Activated CD8-positive, alpha-beta memory T cell treated with anti-CD3 and anti-CD28 coated beads, Interleukin-2, amount 10 ng/mL, durations not matched to agents 7 days and 5 days (primary cell): ENCODE measurements around the gene SAMD5. TPM values are rescaled to one million over a fixed set of nuclear protein-coding genes. Genes with fewer than 3 reads are reported as not detected.

Experiments used
- ATAC-seq: fragments of 150-1000 bp; cut with Tn5 transposase; one replicate; pipeline ENCODE4 v1.10.0; 2021; ENCODE audit warnings: moderate library complexity
- CTCF ChIA-PET: fragments of 350-600 bp; sonication (Branson Sonifier 250); formaldehyde crosslinking; loops from one replicate; lab custom pipeline; 2021; ENCODE audit warnings: antibody characterized with exemption; lab: Charles Lee
- DNase-seq: peaks from one replicate; pipeline ENCODE4 v3.0.0-alpha.2; 2020
- H3K27ac Mint-ChIP-seq: one replicate; pipeline ENCODE4 v1.8.0; 2021; ENCODE audit warnings: mild to moderate bottlenecking, mixed read lengths
- H3K27me3 Mint-ChIP-seq: one replicate; pipeline ENCODE4 v1.8.0; 2021; ENCODE audit warnings: mixed read lengths
- H3K36me3 Mint-ChIP-seq: one replicate; pipeline ENCODE4 v1.8.0; 2021; ENCODE audit warnings: mild to moderate bottlenecking, mixed read lengths
- H3K4me1 Mint-ChIP-seq: one replicate; pipeline ENCODE4 v1.8.0; 2021; ENCODE audit warnings: mixed read lengths
- H3K4me3 Mint-ChIP-seq: one replicate; pipeline ENCODE4 v1.8.0; 2021; ENCODE audit warnings: mild to moderate bottlenecking, moderate library complexity, mixed read lengths
- H3K9me3 Mint-ChIP-seq: one replicate; pipeline ENCODE4 v1.8.0; 2022; ENCODE audit warnings: low read depth, mixed read lengths
- total RNA-seq, 2 experiments: library from RNA; stranded (reverse); gene quantifications; one replicate each; pipeline ENCODE4 v1.2.3, GENCODE V29; 2021

The SAMD5 gene
- total RNA-seq, 2 experiments from 2014 or later, result 0.30 TPM; not detected in 1

DNA sequence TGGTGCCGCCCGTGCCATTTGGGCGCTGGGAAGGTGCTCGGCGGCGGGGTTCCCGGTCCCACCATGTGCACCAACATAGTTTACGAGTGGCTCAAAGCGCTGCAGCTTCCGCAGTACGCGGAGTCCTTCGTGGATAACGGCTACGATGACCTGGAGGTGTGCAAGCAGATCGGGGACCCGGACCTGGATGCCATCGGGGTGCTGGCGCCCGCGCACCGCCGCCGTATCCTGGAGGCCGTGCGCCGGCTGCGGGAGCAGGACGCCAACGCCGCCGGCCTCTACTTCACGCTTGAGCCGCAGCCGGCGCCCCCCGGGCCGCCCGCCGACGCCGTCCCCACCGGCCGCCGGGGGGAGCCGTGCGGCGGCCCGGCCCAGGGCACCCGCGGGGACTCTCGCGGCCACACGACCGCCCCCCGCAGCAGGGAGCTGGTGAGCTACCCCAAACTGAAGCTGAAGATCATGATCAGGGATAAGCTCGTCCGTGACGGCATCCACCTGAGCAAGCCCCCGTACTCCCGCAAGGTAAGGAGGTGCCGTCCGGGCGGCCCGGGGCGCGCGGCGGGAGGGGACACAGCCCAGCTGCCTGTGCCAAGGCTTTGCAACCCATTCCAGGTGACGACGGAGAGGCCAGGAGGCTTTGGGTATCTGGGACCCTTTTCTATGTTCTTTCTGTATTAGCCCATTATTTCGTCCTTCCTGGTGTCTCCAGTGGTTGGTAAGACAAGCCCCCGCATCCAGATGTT, 547 bp downstream of the SAMD5 start:
- no peaks in the 10 kb centered on the region for H3K36me3 Mint-ChIP-seq
- H3K27ac Mint-ChIP-seq, result no peak overlapping the region
- CTCF ChIA-PET, result no interaction called here
- peaks cover 16% of the 10 kb centered on the region for H3K4me1 Mint-ChIP-seq
- H3K9me3 Mint-ChIP-seq, result no peaks in the 10 kb centered on the region
- peaks cover 53% of the 10 kb centered on the region for H3K27me3 Mint-ChIP-seq
- ATAC-seq, result no peak
- DNase-seq, result no peak
- H3K4me3 Mint-ChIP-seq, result peak overlapping the region; percentile 56

DNA sequence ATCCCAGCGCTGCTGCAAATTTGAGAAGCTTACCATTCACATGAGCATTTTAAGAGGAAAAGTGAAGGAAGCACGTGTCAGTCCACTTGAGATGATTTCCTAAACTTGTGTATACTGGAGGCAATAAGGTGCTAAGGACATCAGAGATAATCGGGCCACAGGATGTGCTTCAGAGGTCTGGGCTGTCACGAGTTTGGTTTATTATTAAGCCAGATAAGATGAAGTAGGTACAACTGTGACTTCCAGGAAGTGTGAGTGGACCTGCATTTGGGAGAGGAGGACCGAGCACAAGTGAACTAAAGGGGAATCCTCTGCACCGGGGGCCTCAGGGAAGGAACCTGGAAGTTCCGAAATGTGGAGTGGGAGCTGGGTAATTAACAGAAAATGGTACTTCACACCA, 1.4 kb downstream of the SAMD5 start:
- Mint-ChIP-seq H3K4me3 (no peak overlapping the region), H3K27ac (no peak overlapping the region), H3K36me3 (no peaks in the 10 kb centered on the region), H3K27me3 (peaks cover 51% of the 10 kb centered on the region), H3K4me1 (peaks cover 16% of the 10 kb centered on the region), H3K9me3 (no peaks in the 10 kb centered on the region)
- DNase-seq (no peak), ATAC-seq (no peak)
- CTCF ChIA-PET, result no interaction called here

DNA sequence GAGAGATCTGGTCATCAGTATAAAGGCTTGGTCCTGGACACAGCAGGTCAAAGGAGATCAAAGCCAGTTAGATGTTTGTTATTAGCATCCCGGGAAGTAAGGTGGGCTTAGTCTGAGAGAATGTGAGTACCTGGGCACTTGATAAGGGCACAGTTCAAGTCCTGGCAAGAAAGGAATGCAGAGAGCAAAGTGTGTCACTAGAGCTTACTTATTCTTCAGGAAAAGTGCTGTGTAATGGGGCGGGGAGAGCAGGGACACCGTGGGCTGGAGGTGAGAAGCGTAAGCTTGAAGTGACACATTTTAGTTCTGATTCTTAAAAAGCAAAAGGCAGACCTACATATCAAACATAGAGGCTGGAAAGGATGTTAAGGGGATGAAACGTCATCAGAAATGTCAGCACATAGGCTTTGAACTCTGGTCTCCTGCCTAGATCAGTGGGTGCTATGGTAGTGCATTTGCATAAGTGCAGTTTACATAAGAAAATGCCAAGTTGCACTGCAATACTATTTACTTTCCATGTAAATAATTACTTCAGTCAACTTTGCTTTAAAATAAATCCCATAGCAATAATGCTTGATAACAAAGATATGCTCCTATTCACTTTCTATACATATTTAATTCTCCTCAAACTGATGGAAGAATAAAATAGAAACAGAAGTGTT, 2.6 kb downstream of the SAMD5 start:
- peaks cover 46% of the 10 kb centered on the region for H3K27me3 Mint-ChIP-seq
- CTCF ChIA-PET, result no interaction called here
- H3K4me3 Mint-ChIP-seq, result no peak overlapping the region
- H3K4me1 Mint-ChIP-seq, result peaks cover 16% of the 10 kb centered on the region
- no peak overlapping the region for H3K27ac Mint-ChIP-seq
- no peaks in the 10 kb centered on the region for H3K9me3 Mint-ChIP-seq
- H3K36me3 Mint-ChIP-seq, result no peaks in the 10 kb centered on the region
- no peak for DNase-seq
- ATAC-seq, result no peak

DNA sequence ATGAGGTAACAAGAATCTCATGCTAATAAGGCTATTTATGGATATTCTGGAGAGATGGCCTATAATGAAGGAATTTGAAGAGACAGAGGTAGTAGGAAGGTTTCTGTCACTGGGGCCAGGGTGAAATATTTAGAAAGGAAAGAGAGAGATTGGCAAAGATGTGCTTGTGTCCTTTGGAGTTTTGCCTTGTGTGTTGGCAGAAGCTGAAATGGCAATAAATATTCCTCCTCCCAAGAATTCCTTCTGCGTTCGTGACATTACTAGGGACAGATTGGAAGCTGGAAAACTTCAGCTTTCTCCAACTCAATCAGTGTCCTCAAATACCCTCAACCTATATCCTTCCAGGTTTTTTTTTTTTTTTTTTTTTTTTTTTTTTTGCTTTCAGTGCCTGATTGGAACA, 6.3 kb downstream of the SAMD5 start:
- DNase-seq (no peak), ATAC-seq (no peak)
- Mint-ChIP-seq H3K9me3 (no peaks in the 10 kb centered on the region), H3K4me3 (no peak overlapping the region), H3K36me3 (no peaks in the 10 kb centered on the region), H3K4me1 (no peaks in the 10 kb centered on the region), H3K27me3 (peaks cover 23% of the 10 kb centered on the region), H3K27ac (no peak overlapping the region)
- CTCF ChIA-PET, result no interaction called here

DNA sequence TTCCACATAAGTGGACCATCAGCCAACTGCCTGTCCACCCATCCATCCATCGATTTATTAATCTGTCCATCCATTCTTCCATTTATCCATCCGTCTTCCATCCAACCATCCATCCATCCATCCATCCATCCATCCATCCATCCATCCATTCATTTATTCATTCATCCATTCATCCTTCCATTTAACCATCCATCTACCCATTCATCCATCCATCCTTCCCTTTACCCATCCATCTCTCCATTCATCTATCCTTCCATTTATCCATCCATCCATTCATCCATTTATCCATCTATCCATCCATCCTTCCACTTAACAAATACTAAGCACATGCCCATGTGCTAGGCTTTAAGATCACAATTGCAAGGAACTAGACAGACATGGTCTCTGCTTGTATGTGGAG, 6.8 kb downstream of the SAMD5 start:
- no peak for ATAC-seq
- Mint-ChIP-seq H3K9me3 (no peaks in the 10 kb centered on the region), H3K27me3 (peaks cover 18% of the 10 kb centered on the region), H3K4me1 (no peaks in the 10 kb centered on the region), H3K36me3 (no peaks in the 10 kb centered on the region), H3K4me3 (no peak overlapping the region), H3K27ac (no peak overlapping the region)
- CTCF ChIA-PET, result no interaction called here
- no peak for DNase-seq

DNA sequence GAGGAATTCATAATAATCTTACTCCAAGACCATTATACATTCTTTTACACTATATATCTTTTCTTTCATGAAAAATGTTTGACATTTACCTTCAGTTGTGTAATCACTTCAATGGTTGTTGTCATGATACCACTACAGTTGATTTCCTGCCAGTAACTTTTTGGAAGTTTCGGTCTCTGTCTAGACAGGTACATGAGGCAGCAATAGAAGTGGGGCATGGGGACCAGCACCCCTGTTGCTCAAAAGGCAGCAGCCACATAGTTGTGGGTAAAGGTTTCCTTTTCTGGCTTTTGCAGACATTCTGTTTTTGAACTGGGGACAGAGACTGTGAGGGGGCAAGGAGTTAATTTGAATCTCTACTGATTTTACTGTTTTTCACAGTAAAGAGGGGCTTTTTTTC, 14.1 kb downstream of the SAMD5 start:
- no peaks in the 10 kb centered on the region for H3K9me3 Mint-ChIP-seq
- ATAC-seq, result no peak
- CTCF ChIA-PET, result no interaction called here
- peaks cover 15% of the 10 kb centered on the region for H3K27me3 Mint-ChIP-seq
- H3K36me3 Mint-ChIP-seq, result no peaks in the 10 kb centered on the region
- no peak overlapping the region for H3K27ac Mint-ChIP-seq
- H3K4me3 Mint-ChIP-seq, result no peak overlapping the region
- no peak for DNase-seq
- no peaks in the 10 kb centered on the region for H3K4me1 Mint-ChIP-seq

DNA sequence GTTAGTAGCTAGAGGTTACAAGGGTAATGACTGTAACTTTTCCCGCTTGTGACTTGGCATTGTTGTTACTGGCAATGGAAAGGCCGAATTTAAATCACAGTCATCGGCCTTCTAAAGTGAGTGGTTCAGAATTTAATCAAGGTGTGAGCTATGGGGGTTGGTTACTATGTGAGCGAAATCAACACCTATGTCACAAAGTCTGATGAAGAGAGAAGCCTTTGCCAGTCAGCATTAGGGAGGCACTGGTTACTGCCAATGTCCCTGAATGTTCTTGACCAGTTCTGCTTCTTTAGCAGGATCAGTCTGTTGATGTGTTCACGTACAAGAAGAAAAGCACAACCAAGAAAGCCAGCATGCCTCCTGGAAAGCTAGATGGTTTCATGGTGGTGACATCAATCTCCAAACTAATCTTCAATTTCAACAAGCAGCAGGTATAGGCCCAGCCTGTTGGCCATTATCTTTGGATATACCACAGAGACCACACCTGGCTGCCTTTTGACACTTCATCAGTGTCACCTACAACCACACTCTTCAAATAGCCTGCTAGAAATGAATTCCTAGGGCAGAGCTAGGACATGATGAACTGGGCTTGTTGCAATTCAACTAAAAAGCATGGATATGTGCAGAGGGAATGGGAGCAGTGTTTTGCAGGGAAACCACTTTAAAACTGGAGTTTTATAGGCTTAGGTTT, 17.2 kb downstream of the SAMD5 start:
- Mint-ChIP-seq H3K9me3 (no peaks in the 10 kb centered on the region), H3K27ac (no peak overlapping the region)
- no peak for ATAC-seq

DNA sequence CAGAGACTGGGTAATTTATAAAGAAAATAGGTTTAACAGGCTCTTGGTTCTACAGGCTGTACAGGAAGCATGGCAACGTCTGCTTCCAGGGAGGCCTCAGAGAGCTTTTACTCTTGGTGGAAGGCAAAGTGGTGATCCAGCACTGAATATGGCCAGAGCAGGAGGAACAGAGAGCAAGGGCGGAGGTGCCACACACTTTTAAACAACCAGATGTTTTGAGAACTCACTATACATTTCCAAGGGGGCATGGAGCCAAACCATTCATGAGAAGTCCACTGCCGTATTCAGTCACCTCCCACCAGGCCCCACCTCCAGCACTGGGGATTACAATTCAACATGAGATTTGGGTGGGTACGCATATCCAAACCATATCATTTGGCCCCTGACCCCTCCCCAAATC, 18.7 kb downstream of the SAMD5 start:
- no peak overlapping the region for H3K4me3 Mint-ChIP-seq
- H3K27me3 Mint-ChIP-seq, result peaks cover 20% of the 10 kb centered on the region
- CTCF ChIA-PET, result no interaction called here
- no peaks in the 10 kb centered on the region for H3K36me3 Mint-ChIP-seq
- no peaks in the 10 kb centered on the region for H3K9me3 Mint-ChIP-seq
- H3K4me1 Mint-ChIP-seq, result peaks cover 8% of the 10 kb centered on the region
- H3K27ac Mint-ChIP-seq, result no peak overlapping the region
- no peak for DNase-seq
- ATAC-seq, result no peak

More for the DNA sequence above, 17.2 kb downstream of the SAMD5 start:
- Mint-ChIP-seq H3K27me3 (peaks cover 18% of the 10 kb centered on the region), H3K36me3 (no peaks in the 10 kb centered on the region), H3K4me3 (no peak overlapping the region), H3K4me1 (peaks cover 6% of the 10 kb centered on the region)
- DNase-seq, result no peak
- CTCF ChIA-PET, result no interaction called here

DNA sequence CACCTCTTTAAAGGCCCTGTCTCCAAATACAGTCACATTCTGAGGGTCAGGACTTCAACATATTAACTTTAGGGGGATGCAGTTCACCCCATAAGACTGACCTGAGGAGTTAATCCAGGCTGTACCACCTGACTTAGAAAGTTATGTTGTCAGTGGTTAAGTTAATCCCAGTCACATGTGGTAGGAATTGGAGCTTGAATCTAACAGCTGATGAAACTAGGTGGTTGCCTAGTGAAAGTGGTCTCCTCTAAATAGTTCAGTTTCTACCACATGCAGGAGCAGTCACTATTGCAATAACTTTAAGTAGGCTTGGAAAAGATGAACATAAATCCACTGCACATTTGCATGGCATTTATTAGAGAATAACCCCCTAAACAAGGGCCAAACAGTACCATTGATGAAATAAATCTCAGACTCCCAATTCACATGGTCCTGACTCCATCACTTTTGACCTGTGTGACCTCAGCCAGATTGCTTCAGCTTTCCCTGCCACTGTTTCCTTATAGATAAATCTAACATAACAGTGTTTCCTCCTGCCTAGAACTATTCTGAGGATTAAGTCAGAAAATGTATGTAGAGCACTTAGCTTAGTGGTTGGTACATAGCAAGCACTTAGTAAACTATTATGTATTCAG, 20.1 kb downstream of the SAMD5 start:
- H3K36me3 Mint-ChIP-seq, result no peaks in the 10 kb centered on the region
- CTCF ChIA-PET, result no interaction called here
- H3K4me3 Mint-ChIP-seq, result no peak overlapping the region
- no peaks in the 10 kb centered on the region for H3K9me3 Mint-ChIP-seq
- H3K27me3 Mint-ChIP-seq, result peaks cover 21% of the 10 kb centered on the region
- no peak for ATAC-seq
- H3K4me1 Mint-ChIP-seq, result peaks cover 8% of the 10 kb centered on the region
- no peak for DNase-seq
- H3K27ac Mint-ChIP-seq, result no peak overlapping the region

DNA sequence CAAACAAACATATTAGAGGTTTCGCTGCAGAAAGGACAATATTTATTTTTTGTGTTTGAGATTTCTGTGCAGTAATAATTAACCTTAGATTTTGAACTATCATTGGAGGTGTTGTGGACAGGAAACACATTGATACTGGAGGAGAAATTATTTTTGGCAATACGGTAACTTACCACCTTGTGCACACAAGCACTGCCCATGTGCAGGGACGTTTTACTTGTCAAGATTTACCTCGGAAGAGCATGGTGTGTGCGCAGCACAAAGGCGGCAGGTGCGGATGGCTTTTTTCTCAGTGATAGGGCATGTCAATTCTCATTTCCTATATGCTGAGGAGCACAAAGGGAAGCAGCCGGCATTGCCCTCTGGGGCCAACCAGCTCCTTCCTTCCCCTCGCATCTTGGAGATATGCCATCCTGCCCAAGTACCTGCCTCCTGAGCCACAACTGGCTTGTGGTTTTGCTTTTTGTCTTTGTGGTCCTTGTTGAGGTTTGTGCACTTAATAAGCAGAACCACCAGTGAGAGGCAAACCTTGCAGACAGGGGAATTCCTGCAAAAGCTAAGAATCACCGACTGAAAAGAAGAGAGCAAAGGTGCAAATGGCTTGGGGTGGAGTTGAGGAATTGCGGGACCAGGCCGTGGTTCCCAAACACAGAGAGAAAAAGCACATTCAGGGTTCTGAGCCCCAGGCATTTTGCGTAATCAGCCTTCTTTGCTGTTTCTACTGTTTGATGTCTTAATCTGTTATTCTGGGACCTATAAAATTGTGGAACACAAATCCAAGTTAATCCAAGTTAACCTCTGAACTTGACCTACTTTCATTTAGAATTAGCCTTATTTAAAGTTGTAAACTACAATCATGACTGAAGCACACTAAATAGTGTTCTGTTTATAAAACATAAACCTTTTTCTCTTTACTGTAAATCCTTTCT, 21.9 kb downstream of the SAMD5 start:
- CTCF ChIA-PET, result no interaction called here
- no peak for DNase-seq
- H3K9me3 Mint-ChIP-seq, result no peaks in the 10 kb centered on the region
- no peaks in the 10 kb centered on the region for H3K36me3 Mint-ChIP-seq
- peaks cover 18% of the 10 kb centered on the region for H3K27me3 Mint-ChIP-seq
- H3K4me3 Mint-ChIP-seq, result no peak overlapping the region
- peaks cover 8% of the 10 kb centered on the region for H3K4me1 Mint-ChIP-seq
- H3K27ac Mint-ChIP-seq, result no peak overlapping the region
- no peak for ATAC-seq

DNA sequence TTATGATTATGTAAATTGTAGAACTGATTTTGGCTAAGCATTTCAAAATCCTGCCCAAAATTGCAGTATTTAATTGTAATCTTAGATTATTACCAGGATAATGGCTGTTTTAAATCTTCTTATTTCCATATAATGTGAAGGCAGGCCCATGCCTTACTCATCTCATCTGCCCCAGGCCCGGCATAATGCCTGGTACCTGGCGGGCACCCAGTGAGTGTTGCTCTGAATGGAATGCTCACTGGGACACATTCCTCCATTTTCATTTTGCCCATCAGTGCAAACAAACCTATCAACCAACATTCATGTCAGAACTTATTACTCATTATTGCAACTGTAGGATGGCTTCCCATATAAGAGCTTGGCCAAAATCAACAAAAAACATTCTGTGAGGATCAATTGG, 22.8 kb downstream of the SAMD5 start:
- no peak for ATAC-seq
- no peak for DNase-seq
- Mint-ChIP-seq H3K4me1 (peaks cover 8% of the 10 kb centered on the region), H3K36me3 (no peaks in the 10 kb centered on the region), H3K4me3 (no peak overlapping the region), H3K27ac (no peak overlapping the region), H3K9me3 (no peaks in the 10 kb centered on the region), H3K27me3 (peaks cover 18% of the 10 kb centered on the region)
- CTCF ChIA-PET, result no interaction called here

DNA sequence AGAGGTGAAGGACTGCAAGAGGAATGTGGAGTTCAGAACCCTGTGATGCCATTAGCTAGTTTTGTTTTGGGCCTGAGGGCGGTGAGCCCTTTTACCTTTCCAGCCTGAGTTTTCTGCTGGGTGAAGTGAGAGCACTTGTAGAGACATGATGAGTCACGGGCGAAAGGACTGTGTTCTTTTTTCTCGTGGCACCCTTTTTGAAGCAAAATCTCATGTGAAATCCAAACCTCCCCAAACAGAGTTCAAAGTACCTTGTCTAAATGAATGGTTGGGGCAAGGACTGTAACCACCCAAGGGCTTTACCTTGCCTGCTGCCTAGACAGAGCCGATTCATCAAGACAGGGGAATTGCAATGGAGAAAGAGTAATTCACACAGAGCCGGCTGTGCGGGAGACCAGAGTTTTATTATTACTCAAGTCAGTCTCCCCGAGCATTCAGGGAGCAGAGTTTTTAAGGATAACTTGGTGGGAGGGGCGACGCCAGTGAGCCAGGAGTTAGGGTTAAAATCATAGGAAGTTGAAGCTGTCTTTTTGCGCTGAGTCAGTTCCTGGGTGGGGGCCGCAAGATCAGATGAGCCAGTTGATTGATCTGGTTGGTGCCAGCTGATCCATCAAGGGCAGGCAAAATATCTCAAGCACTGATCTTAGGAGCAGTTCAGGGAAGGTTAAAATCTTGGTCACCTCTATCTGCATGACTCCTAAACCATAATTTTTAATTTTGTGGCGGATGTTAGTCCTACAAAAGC, 25.8 kb downstream of the SAMD5 start:
- CTCF ChIA-PET, result no interaction called here
- Mint-ChIP-seq H3K27me3 (peaks cover 18% of the 10 kb centered on the region), H3K4me3 (no peak overlapping the region), H3K36me3 (no peaks in the 10 kb centered on the region), H3K9me3 (no peaks in the 10 kb centered on the region), H3K4me1 (peaks cover 8% of the 10 kb centered on the region), H3K27ac (no peak overlapping the region)
- DNase-seq, result no peak
- ATAC-seq, result no peak
